Brain pericyte (primary cell): Measurements from ENCODE around the gene RRN3.
"Not testable (repeated sequence)": the region's sequence is repeated elsewhere in the genome, so short reads cannot be mapped to it uniquely, and the experiment has no call there.

Source experiments
- DNase-seq: peaks from one replicate; pipeline ENCODE4 v3.0.0-alpha.2; 2012; ENCODE audit warnings: low read depth, low spot score

The RRN3 gene

GRCh38 chr16:15099366-15099909 is 5.4 kb upstream of the RRN3 start:
- not testable (repeated sequence) for DNase-seq

DNA sequence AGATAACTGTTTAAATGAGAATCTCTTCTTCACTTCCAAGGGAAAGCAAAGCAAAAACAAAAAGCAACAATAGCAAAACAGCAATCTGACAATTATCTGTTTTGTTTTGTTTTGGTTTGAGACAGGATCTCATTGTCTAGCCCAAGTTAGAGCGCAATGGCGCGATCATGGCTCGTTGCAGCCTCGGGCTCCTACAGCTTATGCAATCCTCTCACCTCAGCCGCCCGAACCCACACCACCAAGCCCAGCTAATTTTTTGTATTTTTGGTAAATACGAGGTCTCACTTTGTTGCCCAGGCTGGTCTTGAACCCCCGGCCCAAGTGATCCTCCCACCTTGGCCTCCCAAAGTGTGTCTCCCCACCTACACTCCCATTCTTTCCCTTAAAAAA is 2.5 kb upstream of the RRN3 start:
- DNase-seq, result not testable (repeated sequence)

GRCh38 chr16:15093571-15093954 is 509 bp downstream of the RRN3 start:
- DNase-seq, result not testable (repeated sequence)

- not testable (repeated sequence) for DNase-seq
Measured at GRCh38 chr16:15090663-15091269, 3.3 kb downstream of the RRN3 start.

- not testable (repeated sequence) for DNase-seq
Measured at GRCh38 chr16:15082788-15083187, 11.3 kb downstream of the RRN3 start.

DNA sequence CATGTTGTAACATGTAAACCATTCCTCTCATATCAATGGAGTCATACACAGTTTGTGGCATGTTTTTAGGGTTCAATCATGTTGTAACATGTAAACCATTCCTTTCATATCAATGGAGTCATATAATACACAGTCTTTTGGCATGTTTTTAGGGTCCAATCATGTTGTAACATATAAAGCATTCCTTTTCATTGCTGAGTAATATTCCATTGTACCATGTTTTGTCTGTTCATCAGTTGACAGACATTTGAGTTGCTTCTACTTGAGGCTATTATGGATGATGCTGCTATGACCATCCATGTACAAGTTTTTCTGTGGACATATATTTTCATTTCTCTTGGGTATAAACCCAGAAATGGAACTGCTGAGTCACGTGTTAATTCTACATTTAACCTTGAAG is 13.2 kb downstream of the RRN3 start:
- DNase-seq, result not testable (repeated sequence)

GRCh38 chr16:15076161-15076560 is 17.9 kb downstream of the RRN3 start:
- DNase-seq, result not testable (repeated sequence)

- no peak for DNase-seq
Measured at GRCh38 chr16:15073101-15073500, 21.0 kb downstream of the RRN3 start.

- DNase-seq, result not testable (repeated sequence)
Measured at GRCh38 chr16:15071916-15072769, 21.9 kb downstream of the RRN3 start.

- DNase-seq, result not testable (repeated sequence)
Measured at GRCh38 chr16:15071013-15071412, 23.1 kb downstream of the RRN3 start.

- not testable (repeated sequence) for DNase-seq
Measured at GRCh38 chr16:15066690-15067089, 27.4 kb downstream of the RRN3 start.

GRCh38 chr16:15065961-15066360 is 28.1 kb downstream of the RRN3 start:
- DNase-seq, result not testable (repeated sequence)

DNA sequence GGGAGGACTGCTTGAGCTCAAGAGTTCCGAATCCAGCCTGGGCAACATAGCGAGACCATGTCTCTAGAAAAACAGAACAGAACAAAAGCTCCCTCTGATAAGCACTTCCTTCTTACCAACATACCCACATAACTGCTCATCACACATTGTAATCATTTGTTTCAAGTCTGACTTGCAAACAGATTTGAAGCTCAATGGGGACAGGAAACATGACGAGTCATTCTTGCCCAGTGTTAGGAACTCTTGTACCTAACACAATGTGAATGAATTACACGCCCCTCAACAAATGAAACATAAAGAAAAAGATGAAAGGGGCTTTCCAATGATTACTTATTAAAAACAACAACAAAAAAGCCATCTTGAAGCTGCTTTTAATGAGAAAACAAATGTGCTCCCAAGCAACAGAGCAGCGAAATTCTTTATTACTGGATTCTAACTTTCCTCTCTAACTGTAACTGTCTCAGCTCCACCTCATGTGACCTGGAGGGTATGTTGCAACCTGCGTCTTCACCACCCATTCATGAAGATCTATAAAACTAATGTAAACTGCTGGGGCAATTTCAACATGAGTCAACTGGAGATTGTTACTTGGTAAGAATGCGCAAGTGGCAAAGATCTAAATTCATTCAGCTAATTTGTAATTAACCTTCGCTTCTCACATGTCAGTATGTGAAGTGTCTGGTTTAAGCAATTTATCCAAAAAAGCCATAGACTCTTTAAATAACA is 31.8 kb downstream of the RRN3 start:
- not testable (repeated sequence) for DNase-seq

DNA sequence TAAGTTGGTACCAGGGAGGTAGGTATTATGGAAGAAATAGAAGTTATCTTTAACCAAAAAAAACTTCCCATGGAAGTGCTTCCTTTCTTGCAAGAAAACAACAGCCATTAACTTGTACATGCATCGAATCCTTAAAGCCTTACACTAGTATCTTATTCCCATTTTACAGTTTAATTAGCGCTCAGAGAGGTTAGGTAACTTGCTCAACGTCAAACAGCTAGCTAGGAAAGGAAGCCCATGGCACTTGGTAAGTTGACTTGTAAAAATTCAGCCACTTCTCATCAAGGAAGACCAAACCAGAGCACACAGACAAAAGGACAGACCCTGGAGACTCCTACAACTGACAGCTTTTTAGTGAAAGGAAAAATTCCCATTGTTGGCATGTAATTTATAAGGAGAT is 34.7 kb downstream of the RRN3 start:
- DNase-seq, result no peak

DNA sequence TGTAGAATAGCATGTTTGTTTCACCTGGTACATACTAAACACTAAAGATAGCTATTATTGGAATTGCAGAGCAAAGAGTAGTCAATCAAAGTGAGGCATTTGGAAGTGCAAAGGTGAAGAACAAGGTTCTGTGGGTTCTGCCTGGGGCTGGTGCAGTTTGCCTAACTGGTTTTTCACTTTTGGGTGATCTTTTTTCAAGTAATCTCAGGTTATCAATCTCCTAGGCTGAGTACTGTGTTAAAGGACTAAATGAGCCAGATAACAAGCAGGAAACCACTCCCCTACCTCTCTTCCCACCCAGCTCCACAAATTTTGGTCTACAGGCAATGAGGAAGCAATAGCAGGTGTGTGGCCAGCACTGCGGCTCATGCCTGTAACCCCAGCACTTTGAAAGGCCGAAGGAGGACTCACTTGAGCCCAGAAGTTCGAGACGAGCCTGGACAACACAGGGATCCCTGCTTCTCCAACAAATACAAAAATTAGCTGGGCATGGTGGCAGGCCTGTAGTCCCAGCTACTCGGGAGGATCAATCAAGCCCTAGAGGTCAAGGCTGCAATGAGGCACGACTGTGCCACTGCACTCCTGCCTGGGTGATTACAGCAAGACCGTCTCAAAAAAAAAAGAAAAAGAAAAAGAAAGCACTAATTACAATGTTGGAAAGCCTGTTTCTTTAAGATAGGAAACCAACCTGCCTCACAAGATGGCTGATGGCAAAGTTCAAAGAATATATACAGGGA is 36.2 kb downstream of the RRN3 start:
- no peak for DNase-seq

GRCh38 chr16:15055141-15056053 is 38.7 kb downstream of the RRN3 start:
- DNase-seq, result no peak

- no peak for DNase-seq
Measured at GRCh38 chr16:15054357-15055140, 39.5 kb downstream of the RRN3 start.

GRCh38 chr16:15053904-15054303 is 40.2 kb downstream of the RRN3 start:
- no peak for DNase-seq

DNA sequence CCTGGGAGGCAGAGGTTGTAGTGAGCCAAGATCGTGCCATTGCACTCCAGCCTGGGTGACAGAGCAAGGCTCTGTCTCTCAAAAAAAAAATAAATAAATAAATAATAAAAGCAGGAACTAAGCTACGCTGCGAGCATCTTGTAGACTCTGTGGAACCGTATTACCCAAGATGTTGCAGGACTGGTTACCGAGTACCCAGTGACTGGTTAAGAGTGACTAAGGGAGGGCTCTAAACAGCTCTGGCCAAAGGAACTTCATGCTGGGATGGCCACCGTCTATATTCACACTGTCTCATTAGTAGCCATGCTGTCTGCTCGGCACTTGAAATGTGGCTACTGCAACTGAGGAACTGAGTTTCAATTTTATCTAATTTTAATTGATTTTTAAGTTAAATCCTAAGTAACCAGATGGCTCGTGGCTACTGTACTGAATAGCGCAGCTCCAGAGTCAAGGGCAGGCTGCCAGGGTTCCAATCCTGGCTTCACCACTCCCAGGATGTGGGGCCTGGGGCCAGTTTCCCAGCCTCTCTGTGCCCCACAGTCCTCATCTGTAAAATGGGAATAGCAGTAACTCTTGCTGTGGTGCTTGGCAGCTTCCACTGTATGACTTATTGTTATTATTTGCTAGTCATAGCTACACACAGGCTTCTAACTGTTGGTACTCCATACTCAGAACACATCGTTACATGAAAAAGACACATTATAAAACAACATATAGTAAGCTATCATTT is 41.2 kb downstream of the RRN3 start:
- no peak for DNase-seq
